Measurements from ENCODE around the gene INPP5J. TPM values are rescaled to one million over a fixed set of nuclear protein-coding genes. Genes with fewer than 3 reads are reported as not detected.

The INPP5J gene
- total and polyA plus RNA-seq, 9 of the 15 experiments (the other 6 are each of a cell fraction or from before 2014, with no cell fraction given) = 0.10 to 6.3 (median 4.8) TPM

DNA sequence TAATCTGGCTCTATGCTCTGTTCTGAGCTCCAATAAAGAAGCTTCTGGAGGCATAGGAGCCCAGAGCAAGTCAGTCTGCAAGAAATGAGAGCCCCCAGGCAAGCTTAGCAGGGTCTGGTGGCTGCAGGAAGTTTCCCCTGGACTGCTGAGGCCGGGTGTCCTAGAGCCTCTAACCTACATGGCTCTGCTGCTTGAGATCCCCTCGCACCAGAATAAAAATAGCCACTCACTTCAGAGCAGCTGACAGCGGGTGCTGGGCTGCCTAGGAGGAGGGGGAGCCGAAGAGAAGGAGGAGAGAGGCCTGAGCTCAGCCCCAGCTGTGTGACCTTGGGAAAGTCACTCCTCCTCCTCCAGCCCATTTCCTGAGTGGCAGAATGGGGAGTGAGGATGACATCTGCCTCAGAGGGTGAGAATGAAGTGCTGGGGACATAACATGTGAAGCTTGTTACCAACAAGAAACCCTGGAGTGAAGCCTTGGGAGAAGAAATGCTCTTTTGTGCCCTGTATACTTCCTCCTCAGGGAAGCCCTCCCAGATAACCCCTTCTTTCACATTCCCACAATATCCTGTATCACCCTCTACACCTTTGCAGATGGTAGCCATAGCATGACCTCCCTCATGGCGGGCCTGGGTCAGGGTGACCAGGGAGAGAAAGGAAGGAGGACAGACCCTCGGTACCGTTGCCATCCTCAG, 3.6 kb upstream of the INPP5J start (continued):
- TF ChIP-seq, protein P1, sequence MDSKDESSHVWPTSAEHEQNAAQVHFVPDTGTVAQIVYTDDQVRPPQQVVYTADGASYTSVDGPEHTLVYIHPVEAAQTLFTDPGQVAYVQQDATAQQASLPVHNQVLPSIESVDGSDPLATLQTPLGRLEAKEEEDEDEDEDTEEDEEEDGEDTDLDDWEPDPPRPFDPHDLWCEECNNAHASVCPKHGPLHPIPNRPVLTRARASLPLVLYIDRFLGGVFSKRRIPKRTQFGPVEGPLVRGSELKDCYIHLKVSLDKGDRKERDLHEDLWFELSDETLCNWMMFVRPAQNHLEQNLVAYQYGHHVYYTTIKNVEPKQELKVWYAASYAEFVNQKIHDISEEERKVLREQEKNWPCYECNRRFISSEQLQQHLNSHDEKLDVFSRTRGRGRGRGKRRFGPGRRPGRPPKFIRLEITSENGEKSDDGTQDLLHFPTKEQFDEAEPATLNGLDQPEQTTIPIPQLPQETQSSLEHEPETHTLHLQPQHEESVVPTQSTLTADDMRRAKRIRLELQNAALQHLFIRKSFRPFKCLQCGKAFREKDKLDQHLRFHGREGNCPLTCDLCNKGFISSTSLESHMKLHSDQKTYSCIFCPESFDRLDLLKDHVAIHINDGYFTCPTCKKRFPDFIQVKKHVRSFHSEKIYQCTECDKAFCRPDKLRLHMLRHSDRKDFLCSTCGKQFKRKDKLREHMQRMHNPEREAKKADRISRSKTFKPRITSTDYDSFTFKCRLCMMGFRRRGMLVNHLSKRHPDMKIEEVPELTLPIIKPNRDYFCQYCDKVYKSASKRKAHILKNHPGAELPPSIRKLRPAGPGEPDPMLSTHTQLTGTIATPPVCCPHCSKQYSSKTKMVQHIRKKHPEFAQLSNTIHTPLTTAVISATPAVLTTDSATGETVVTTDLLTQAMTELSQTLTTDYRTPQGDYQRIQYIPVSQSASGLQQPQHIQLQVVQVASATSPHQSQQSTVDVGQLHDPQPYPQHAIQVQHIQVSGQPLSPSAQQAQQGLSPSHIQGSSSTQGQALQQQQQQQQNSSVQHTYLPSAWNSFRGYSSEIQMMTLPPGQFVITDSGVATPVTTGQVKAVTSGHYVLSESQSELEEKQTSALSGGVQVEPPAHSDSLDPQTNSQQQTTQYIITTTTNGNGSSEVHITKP (IDR thresholded peaks at IDR 0.05; ENCODE audit: partially characterized antibody) = peak; percentile 52
- TF ChIP-seq ZFP36 (IDR thresholded peaks at IDR 0.05; ENCODE audit: low read depth, low read length, partially characterized antibody) (peak; percentile 91), HDAC8 (tag; IDR thresholded peaks at IDR 0.05) (no peak), KDM1A (IDR thresholded peaks at IDR 0.05) (peak in 1 of 2 experiments; percentile 30; a peak in 1 of 4 replicates)

- FAIRE-seq (no peak), ATAC-seq (peak; percentile 43; the same call in 2 of the 3 replicates), DNase-seq (ENCODE audit: extremely low read depth in 1 of 4, low spot score in 3 of 4) (peak; percentile 36 to 46 (median 38))
- Histone ChIP-seq H3K27me3 (ENCODE audit: control insufficient read depth in 2 of 2, insufficient read depth in 2 of 2, low read length in 2 of 2) (no peaks in the 10 kb centered on the region), H3K27ac (ENCODE audit: extremely low read depth, low read depth, low read length) (no peak overlapping the region), H3K9ac (ENCODE audit: insufficient read depth in 1 of 2, low read depth in 2 of 2, low read length in 2 of 2) (no peak overlapping the region; a peak in 2 of 4 replicates), H3K9me3 (replicated peaks; ENCODE audit: control insufficient read depth, insufficient read depth, low read depth, low read length) (no peaks in the 10 kb centered on the region), H3K4me2 (ENCODE audit: insufficient read depth, low read length) (no peak overlapping the region), H3K36me3 (ENCODE audit: control insufficient read depth, insufficient read depth, low read length) (no peaks in the 10 kb centered on the region), H2AFZ (ENCODE audit: low read depth, low read length) (no peak overlapping the region; the same call in 1 of the 2 replicates), H3K4me1 (replicated peaks in 1 of 2; ENCODE audit: control insufficient read depth in 2 of 2, insufficient read depth in 2 of 2, low read length in 2 of 2) (peaks cover 26 to 38% of the 10 kb centered on the region in 2 experiments), H3K4me3 (no peak overlapping the region), H3K79me2 (ENCODE audit: control insufficient read depth, insufficient read depth, low read length) (no peaks in the 10 kb centered on the region), H3K9me1 (ENCODE audit: control insufficient read depth, insufficient read depth, low read length) (no peaks in the 10 kb centered on the region), H4K20me1 (replicated peaks; ENCODE audit: control insufficient read depth, insufficient read depth, low read length) (no peaks in the 10 kb centered on the region)
- in situ Hi-C loops (cut with MboI) = no loop called here
- ChIA-PET POLR2A (interaction anchor here (0.9 to 1.3 kb wide), 3 partner anchors 12 to 20 kb away, joined by 3 to 4 read pairs (median 4); partner anchors contain the start of gene PLA2G3), CTCF (ENCODE audit: low intra/inter-chr PET ratio) (no interaction called here)
- no TSS peak for BruUV-seq (replicated peaks)
- intact Hi-C loops (cut with micrococcal nuclease) = no loop called here
- WGBS (ENCODE audit: insufficient coverage, low coverage, missing lambda C conversion rate) = 0% methylated on average over 3 of the region's 5 CpGs
- TF ChIP-seq MBD2 (IDR thresholded peaks at IDR 0.05; ENCODE audit: borderline replicate concordance, low read depth) (no peak), EZH2 (IDR thresholded peaks at IDR 0.05; ENCODE audit: borderline replicate concordance, low read depth, low read length) (no peak), SNIP1 (IDR thresholded peaks at IDR 0.05; ENCODE audit: low read depth) (no peak), NFE2 (IDR thresholded peaks at IDR 0.05; ENCODE audit: low read depth) (0 out of 2 replicates have a peak, but pooled peaks have one; percentile 7), NR2F6 (CRISPR knock-in tag; IDR thresholded peaks at IDR 0.05) (no peak), NCOR1 (IDR thresholded peaks at IDR 0.05) (no peak), NR3C1 (CRISPR knock-in tag; IDR thresholded peaks at IDR 0.05) (no peak), THRAP3 (IDR thresholded peaks at IDR 0.05; ENCODE audit: borderline replicate concordance) (no peak), ZNF445 (CRISPR knock-in tag; IDR thresholded peaks at IDR 0.05; ENCODE audit: low read depth) (no peak), RBM39 (optimal IDR thresholded peaks at IDR 0.05; ENCODE audit: low read depth, low read length) (no peak), ILF3 (IDR thresholded peaks at IDR 0.05; ENCODE audit: borderline replicate concordance) (no peak), EGR1 (conservative IDR thresholded peaks at IDR 0.05) (peak; percentile 30; the same call in 1 of the 2 replicates), ZNF324 (CRISPR knock-in tag; IDR thresholded peaks at IDR 0.05) (no peak)
- TF ChIP-seq, protein P2, sequence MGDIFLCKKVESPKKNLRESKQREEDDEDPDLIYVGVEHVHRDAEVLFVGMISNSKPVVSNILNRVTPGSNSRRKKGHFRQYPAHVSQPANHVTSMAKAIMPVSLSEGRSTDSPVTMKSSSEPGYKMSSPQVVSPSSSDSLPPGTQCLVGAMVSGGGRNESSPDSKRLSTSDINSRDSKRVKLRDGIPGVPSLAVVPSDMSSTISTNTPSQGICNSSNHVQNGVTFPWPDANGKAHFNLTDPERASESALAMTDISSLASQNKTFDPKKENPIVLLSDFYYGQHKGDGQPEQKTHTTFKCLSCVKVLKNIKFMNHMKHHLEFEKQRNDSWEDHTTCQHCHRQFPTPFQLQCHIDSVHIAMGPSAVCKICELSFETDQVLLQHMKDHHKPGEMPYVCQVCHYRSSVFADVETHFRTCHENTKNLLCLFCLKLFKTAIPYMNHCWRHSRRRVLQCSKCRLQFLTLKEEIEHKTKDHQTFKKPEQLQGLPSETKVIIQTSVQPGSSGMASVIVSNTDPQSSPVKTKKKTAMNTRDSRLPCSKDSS (IDR thresholded peaks at IDR 0.05; ENCODE audit: low read depth, partially characterized antibody) = no peak
These were observed 2.5 kb upstream of the INPP5J start for GRCh38 chr22:31120230-31120629.
